LNCAP (cell line): ENCODE measurements around the gene PHB1.

Experiments used
- TF ChIP-seq, protein P1 (sequence below): fragments of 450-650 bp; IDR thresholded peaks from 2 replicates; pipeline ENCODE4 v1.5.1; 2017; ENCODE audit warnings: mild to moderate bottlenecking

The PHB1 gene

DNA sequence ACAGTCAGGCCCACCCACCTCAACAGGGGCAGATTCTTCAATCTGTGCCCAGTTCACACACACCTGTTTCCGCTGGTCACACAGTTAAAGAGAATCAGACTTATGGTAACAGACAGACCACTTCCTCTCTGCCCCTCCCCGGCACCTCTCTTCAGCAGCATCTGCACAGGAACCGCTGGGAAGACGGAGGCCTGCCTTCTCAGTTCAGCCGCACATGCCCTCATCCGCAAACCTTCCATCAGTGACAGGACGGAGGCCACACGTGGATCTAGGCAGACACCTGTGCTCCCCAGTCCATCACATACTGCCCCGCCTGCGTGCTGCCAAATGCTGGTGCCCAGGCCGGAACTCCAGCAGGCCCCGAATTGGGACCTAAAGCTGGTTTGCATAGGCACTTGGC is 10.3 kb downstream of the PHB1 start:
- TF ChIP-seq, protein P1, sequence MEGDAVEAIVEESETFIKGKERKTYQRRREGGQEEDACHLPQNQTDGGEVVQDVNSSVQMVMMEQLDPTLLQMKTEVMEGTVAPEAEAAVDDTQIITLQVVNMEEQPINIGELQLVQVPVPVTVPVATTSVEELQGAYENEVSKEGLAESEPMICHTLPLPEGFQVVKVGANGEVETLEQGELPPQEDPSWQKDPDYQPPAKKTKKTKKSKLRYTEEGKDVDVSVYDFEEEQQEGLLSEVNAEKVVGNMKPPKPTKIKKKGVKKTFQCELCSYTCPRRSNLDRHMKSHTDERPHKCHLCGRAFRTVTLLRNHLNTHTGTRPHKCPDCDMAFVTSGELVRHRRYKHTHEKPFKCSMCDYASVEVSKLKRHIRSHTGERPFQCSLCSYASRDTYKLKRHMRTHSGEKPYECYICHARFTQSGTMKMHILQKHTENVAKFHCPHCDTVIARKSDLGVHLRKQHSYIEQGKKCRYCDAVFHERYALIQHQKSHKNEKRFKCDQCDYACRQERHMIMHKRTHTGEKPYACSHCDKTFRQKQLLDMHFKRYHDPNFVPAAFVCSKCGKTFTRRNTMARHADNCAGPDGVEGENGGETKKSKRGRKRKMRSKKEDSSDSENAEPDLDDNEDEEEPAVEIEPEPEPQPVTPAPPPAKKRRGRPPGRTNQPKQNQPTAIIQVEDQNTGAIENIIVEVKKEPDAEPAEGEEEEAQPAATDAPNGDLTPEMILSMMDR, result no peak

DNA sequence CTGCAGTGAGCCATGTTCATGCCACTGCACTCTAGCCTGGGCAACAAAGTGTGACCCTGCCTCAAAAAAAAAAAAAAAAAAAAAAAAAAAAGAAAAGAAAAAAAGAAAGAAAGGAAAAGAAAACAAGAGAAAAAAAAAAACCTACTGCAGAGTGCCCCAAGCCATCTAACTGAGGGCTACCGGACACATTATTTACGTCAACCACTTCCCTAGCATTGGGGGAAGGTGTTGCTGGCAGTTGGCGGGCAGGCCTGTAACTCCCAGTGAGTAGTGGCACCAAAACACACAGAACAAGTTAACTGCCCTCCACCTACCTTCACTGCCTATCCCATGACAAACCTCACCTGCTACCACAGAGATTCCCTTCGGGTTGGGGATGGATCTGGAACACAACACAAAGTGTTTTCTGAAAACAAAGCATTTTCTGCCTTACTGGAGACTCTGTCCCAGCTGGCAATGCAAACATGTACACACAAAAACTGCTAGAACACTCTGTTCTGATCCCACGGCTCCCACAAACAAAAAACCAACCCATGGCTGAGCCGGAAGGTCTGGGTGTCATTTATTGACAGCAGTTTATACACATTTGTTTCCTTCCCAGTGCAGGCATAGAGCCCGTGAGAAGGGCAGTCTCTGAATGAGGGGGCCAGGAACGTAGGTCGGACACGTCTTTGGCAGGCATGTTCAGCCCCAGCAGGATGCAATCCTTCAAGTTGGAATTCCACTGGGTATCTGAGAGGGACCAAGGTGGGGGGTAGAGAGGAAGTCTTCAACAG is 11.0 kb downstream of the PHB1 start:
- TF ChIP-seq, protein P1, result no peak

DNA sequence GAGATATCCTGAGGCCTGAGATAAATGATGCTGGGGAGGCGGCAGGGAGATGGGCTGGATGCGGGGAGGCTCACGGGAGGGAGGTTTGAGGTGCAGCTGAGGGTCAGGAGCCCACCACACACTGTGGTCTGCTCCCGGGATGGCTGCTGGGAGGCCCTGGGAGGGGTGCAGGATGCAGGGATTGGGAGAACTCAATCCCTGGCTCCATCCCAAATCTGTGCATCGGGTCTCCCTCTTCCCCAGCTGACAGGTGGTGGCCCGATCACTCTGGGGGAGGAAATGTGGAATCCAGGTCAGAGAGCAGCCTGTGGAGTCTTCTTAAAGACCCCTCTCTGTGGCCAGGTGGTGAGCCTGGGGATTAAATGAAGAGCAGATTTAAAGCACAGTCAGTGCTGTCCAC is 12.0 kb downstream of the PHB1 start:
- TF ChIP-seq, protein P1, result no peak

DNA sequence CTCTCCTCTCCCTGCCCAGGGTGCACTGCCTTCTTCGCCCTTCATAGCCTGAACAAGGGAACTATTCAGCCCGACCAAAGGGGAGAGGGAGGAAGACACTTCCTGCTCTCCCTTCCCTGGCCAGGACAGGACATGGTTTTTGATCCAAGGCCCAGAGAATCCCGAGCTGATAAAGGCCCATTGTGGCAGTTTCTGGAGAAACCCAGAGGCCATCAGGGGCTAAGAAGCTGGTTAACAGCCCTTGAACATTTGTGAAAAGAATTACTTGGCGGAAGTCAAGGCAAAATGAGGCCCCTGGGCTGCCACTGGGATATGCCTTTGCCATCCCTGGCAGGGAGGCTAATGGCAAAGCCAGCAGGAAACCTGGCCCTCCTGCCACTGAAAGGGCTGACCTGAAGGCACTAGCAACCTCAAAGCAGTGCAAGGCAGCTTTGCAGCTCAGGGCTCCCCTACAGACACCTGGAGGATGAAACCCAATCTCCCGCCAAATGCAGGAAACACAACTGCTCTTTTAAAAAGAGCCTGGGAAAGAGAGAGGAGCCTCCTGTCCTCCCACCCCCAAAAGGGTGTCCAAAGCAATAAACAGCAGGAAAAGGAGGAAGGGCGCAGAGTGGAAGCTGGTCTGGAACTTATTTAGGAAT is 12.6 kb downstream of the PHB1 start:
- TF ChIP-seq, protein P1, result no peak

DNA sequence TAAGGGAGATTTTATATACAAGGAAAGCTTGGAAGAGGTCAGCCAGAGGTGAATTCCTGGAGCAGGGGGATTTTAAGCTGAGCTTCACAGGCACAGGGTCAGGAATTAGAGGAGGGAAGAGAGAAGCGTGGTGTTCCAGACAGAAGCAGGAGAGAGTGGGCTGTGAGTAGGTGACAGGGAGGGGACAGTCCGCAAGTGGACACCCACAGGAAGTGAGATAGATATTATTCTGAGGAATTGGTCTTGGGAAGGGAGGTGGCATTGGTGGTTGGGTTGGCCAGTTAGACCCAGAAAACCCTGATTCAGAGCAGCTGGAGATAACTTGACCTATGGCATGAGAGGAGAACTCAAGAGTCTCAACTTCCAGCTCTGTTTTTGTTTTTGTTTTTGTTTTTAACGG is 14.7 kb downstream of the PHB1 start:
- TF ChIP-seq, protein P1, result no peak

DNA sequence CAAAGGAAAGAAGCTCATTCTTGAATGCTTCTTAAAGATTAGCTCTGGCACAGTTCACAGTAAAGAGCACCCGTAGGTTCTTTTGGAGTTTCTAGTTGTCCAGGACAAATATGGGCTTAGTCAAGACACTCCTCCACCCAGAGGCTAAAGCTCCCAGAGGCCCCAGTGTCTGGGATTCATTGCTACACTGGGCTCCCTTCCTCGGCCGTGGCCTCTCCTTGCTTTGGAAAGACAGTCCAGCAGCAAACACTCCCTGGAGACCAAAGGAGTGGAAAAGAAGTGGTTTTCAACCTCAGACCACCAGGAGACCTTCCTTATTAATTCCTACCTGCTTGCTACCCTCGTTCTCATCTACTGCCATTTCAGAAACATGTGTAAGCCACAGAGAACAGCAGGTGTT is 17.1 kb downstream of the PHB1 start:
- TF ChIP-seq, protein P1, result no peak

DNA sequence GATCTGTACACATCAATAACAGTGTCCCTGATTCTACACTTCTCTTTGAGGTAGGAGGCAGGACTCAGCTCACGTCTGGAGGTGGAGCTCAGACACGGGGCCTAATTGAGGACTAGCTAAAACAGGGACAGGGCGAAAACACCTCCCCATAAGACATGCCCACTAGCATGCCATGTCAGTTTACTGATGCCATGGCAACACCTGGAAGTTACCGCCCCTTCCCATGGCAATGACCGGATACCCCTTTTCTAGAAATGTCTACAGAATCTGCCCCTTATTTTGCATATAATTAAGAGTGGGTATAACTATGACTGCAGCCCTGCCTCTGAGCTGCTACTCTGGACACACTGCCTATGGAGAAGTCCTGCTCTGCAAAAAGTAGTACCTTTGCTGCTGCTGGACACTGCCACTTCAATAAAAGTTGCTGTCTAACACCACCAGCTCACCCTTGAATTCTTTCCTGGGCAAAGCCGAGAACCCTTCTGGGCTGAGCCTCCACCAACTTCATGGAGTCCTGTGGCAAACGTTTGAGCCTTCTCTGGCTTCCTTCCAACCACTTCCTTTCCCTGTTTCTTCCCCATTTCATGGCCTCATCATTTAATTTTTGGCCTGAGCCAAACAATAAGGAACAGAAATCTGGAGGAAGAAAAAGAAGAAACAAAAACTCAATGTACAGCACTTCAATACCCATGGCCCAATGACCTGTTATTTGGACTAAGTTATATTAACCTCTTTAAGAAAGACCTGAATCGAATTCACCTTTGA is 21.0 kb downstream of the PHB1 start:
- TF ChIP-seq, protein P1, result no peak
